ENCODE results near the gene IKZF3.
A peak's percentile ranks its signal among the peaks of the same experiment; 100 is the strongest.

The IKZF3 gene

DNA sequence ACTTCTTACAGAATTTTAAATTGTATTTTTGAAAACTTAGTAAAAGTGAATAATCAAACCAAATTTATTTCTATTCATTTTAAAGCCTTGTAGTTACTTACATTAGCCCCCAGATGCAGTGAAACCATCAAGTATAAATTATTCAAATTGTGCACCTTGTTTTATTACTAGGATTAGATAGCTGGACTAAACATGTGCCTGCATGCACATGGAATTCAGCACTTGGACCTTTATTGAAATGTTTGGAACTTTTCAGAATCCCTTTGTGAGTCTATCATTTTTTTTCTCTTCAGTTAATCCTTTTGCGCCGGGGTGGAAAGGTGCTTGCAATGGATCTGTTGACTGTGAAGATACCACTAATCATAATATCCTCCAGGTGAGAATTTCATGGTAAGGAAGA, 8.6 kb upstream of the IKZF3 start:
- Histone ChIP-seq H3K4me3 (ENCODE audit: low read length, poor library complexity, severe bottlenecking) (no peak overlapping the region), H3K36me3 (ENCODE audit: insufficient read depth, low read length) (no peaks in the 10 kb centered on the region)

DNA sequence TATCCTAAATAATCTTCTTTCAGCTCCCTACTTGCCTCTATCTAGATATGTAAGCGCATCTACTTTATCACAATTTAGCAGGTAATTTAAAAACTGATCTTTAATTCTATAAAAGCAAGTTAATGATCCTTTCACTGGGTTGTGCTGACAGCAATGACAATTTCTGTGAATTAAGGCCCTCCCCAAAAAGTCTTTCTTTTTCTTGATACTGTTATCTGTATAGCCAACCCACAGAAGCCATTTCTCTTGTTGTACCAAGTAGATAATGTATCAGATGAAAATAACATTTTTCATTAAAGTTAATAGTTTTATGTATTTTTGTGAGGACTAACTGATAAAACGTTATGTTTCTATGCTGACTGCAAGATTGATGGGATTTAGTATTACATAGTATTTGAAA, 7.7 kb upstream of the IKZF3 start:
- no peaks in the 10 kb centered on the region for H3F3A ChIP-seq (ENCODE audit: low read depth)
- H3K4me2 ChIP-seq (ENCODE audit: low read depth, low read length, poor library complexity, severe bottlenecking) = no peak overlapping the region
- H3K79me2 ChIP-seq (ENCODE audit: insufficient read depth, low read length) = no peaks in the 10 kb centered on the region
- H3K36me3 ChIP-seq (ENCODE audit: insufficient read depth, low read length) = no peaks in the 10 kb centered on the region
- no peaks in the 10 kb centered on the region for H3K9me2 ChIP-seq (replicated peaks; ENCODE audit: low read depth, low read length)
- no peak overlapping the region for H3K4me3 ChIP-seq (ENCODE audit: low read length, poor library complexity, severe bottlenecking)
- H3K27me3 ChIP-seq (ENCODE audit: insufficient read depth, low read length, poor library complexity, severe bottlenecking) = no peaks in the 10 kb centered on the region
- H3K4me1 ChIP-seq (ENCODE audit: insufficient read depth, low read length, poor library complexity, severe bottlenecking) = no peaks in the 10 kb centered on the region
- no peak overlapping the region for H3K9ac ChIP-seq (ENCODE audit: low read depth, low read length, poor library complexity, severe bottlenecking)
- TF ChIP-seq, protein P1, sequence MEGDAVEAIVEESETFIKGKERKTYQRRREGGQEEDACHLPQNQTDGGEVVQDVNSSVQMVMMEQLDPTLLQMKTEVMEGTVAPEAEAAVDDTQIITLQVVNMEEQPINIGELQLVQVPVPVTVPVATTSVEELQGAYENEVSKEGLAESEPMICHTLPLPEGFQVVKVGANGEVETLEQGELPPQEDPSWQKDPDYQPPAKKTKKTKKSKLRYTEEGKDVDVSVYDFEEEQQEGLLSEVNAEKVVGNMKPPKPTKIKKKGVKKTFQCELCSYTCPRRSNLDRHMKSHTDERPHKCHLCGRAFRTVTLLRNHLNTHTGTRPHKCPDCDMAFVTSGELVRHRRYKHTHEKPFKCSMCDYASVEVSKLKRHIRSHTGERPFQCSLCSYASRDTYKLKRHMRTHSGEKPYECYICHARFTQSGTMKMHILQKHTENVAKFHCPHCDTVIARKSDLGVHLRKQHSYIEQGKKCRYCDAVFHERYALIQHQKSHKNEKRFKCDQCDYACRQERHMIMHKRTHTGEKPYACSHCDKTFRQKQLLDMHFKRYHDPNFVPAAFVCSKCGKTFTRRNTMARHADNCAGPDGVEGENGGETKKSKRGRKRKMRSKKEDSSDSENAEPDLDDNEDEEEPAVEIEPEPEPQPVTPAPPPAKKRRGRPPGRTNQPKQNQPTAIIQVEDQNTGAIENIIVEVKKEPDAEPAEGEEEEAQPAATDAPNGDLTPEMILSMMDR (conservative IDR thresholded peaks at IDR 0.05; ENCODE audit: low read length) = no peak
- no peak for TF ChIP-seq EZH2phosphoT487 (IDR thresholded peaks at IDR 0.05; ENCODE audit: borderline replicate concordance)
- H4K20me1 ChIP-seq (ENCODE audit: insufficient read depth, low read length, poor library complexity, severe bottlenecking) = no peaks in the 10 kb centered on the region
- H3K9me3 ChIP-seq (ENCODE audit: insufficient read depth, low read depth, low read length) = no peaks in the 10 kb centered on the region
- no peak overlapping the region for H2AFZ ChIP-seq (ENCODE audit: low read length)

More for the DNA sequence above, 8.6 kb upstream of the IKZF3 start:
- no peaks in the 10 kb centered on the region for H4K20me1 ChIP-seq (ENCODE audit: insufficient read depth, low read length, poor library complexity, severe bottlenecking)
- no peak overlapping the region for H3K4me2 ChIP-seq (ENCODE audit: low read depth, low read length, poor library complexity, severe bottlenecking)
- no peaks in the 10 kb centered on the region for H3K79me2 ChIP-seq (ENCODE audit: insufficient read depth, low read length)
- H3K9me3 ChIP-seq (ENCODE audit: insufficient read depth, low read depth, low read length) = no peaks in the 10 kb centered on the region
- H2AFZ ChIP-seq (ENCODE audit: low read length) = no peak overlapping the region
- TF ChIP-seq EZH2phosphoT487 (IDR thresholded peaks at IDR 0.05; ENCODE audit: borderline replicate concordance) = no peak
- TF ChIP-seq, protein P1 (conservative IDR thresholded peaks at IDR 0.05; ENCODE audit: low read length) = peak; percentile 56
- H3K9me2 ChIP-seq (replicated peaks; ENCODE audit: low read depth, low read length) = no peaks in the 10 kb centered on the region
- no peak overlapping the region for H3K9ac ChIP-seq (ENCODE audit: low read depth, low read length, poor library complexity, severe bottlenecking)
- H3F3A ChIP-seq (ENCODE audit: low read depth) = no peaks in the 10 kb centered on the region
- H3K27me3 ChIP-seq (ENCODE audit: insufficient read depth, low read length, poor library complexity, severe bottlenecking) = no peaks in the 10 kb centered on the region
- no peaks in the 10 kb centered on the region for H3K4me1 ChIP-seq (ENCODE audit: insufficient read depth, low read length, poor library complexity, severe bottlenecking)

DNA sequence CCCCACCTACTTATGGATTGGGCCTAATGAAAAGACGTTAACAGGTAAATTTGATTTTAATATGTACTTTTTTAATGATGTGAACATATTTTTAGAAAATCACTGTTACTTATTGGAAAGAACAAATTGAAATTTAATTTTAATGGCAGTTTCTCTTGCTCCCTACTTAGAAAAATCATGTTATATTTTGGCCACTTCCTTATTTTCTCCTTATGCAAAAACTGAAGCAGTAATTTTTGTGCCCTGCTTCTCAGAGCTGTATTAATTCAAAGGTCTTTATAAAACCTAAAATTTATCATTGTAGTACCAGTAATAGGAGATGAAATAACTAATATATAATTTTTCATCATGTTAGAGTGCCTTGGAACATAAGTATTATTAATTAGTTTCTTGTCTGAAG, 6.7 kb upstream of the IKZF3 start:
- no peaks in the 10 kb centered on the region for H4K20me1 ChIP-seq (ENCODE audit: insufficient read depth, low read length, poor library complexity, severe bottlenecking)
- no peak overlapping the region for H3K4me2 ChIP-seq (ENCODE audit: low read depth, low read length, poor library complexity, severe bottlenecking)
- H3K9me2 ChIP-seq (replicated peaks; ENCODE audit: low read depth, low read length) = no peaks in the 10 kb centered on the region
- no peaks in the 10 kb centered on the region for H3F3A ChIP-seq (ENCODE audit: low read depth)
- no peaks in the 10 kb centered on the region for H3K79me2 ChIP-seq (ENCODE audit: insufficient read depth, low read length)
- no peak overlapping the region for H3K4me3 ChIP-seq (ENCODE audit: low read length, poor library complexity, severe bottlenecking)
- H3K27me3 ChIP-seq (ENCODE audit: insufficient read depth, low read length, poor library complexity, severe bottlenecking) = no peaks in the 10 kb centered on the region
- H2AFZ ChIP-seq (ENCODE audit: low read length) = no peak overlapping the region
- no peaks in the 10 kb centered on the region for H3K4me1 ChIP-seq (ENCODE audit: insufficient read depth, low read length, poor library complexity, severe bottlenecking)
- no peaks in the 10 kb centered on the region for H3K9me3 ChIP-seq (ENCODE audit: insufficient read depth, low read depth, low read length)
- TF ChIP-seq EZH2phosphoT487 (IDR thresholded peaks at IDR 0.05; ENCODE audit: borderline replicate concordance) = no peak
- TF ChIP-seq, protein P1 (conservative IDR thresholded peaks at IDR 0.05; ENCODE audit: low read length) = no peak
- no peak overlapping the region for H3K9ac ChIP-seq (ENCODE audit: low read depth, low read length, poor library complexity, severe bottlenecking)
- no peaks in the 10 kb centered on the region for H3K36me3 ChIP-seq (ENCODE audit: insufficient read depth, low read length)

Data from Loucy (cell line).